ENCODE results near the gene GARIN5A. TPM values are rescaled to one million over a fixed set of nuclear protein-coding genes. Genes with fewer than 3 reads are reported as not detected.

Gene GARIN5A
- total and polyA plus RNA-seq, 11 donors, result 0.51 to 6.4 (median 1.6) TPM

DNA sequence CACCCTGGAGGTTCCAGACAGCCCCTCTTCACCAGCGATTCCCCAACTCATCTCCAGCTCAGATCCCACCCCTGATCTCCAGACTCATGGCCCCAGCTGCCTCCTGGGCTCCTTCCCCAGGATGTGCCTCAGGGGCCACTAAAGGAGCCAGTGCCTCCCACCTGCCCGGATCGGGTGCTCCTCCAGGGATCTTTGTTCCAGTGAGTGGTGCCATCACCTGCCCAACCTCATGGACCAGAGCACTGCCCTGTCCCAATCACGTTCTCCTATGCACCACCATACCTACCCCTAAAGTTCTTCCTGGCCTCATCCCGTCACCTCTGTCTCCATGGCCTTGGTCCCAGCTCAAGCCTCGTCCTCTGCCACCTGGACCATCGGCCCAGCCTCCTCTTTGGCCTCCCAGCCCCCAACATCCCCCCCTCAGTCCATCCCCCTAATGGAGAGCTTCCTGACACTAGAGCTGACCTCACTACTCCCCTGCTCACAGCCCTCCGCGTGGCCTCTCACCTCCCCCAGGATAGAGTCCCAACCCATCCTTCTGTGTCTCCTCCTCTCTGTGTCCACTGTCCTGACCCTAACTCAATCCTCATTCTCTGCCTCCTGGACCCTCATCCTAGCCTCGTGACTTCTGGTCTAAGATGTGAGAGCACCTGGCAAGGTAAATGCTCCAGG is 8.8 kb upstream of the GARIN5A start:
- WGBS, 4 donors, result 65 to 74% (median 71%) methylated on average over 9 to 10 of the region's 10 CpGs
- H3K4me3 ChIP-seq, result no peak overlapping the region
- intact Hi-C loops (cut with DNase I), result no loop called here
- H3K27me3 ChIP-seq, result peaks cover 0 to 4% (median 0%) of the 10 kb centered on the region in 9 donors
- no peaks in the 10 kb centered on the region for H3K9me3 ChIP-seq
- DNase-seq (peak in 1 of 5 donors; percentile 8), ATAC-seq (no peak)
- H3K27ac ChIP-seq, result no peak overlapping the region
- peaks cover 0 to 48% (median 27%) of the 10 kb centered on the region in 9 donors for H3K36me3 ChIP-seq
- no peak for TF ChIP-seq POLR2A (IDR thresholded peaks at IDR 0.05)
- TF ChIP-seq, protein P1, sequence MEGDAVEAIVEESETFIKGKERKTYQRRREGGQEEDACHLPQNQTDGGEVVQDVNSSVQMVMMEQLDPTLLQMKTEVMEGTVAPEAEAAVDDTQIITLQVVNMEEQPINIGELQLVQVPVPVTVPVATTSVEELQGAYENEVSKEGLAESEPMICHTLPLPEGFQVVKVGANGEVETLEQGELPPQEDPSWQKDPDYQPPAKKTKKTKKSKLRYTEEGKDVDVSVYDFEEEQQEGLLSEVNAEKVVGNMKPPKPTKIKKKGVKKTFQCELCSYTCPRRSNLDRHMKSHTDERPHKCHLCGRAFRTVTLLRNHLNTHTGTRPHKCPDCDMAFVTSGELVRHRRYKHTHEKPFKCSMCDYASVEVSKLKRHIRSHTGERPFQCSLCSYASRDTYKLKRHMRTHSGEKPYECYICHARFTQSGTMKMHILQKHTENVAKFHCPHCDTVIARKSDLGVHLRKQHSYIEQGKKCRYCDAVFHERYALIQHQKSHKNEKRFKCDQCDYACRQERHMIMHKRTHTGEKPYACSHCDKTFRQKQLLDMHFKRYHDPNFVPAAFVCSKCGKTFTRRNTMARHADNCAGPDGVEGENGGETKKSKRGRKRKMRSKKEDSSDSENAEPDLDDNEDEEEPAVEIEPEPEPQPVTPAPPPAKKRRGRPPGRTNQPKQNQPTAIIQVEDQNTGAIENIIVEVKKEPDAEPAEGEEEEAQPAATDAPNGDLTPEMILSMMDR (IDR thresholded peaks at IDR 0.05), result no peak
- peaks cover 0 to 11% (median 0%) of the 10 kb centered on the region in 12 donors for H3K4me1 ChIP-seq

DNA sequence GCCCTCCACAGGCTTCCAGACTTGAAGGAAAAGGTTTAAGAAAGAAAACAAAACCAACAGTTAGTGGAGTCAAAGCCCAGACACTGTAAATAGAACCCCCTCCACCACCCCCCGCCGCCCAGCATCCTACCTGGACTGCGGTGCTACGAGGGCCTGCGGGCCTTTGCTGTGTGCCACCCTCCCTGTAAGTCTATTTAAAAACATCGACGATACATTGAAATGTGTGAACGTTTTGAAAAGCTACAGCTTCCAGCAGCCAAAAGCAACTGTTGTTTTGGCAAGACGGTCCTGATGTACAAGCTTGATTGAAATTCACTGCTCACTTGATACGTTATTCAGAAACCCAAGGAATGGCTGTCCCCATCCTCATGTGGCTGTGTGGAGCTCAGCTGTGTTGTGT is 6.3 kb upstream of the GARIN5A start:
- H3K27ac ChIP-seq, result no peak overlapping the region
- H3K4me3 ChIP-seq, result no peak overlapping the region
- intact Hi-C loops (cut with DNase I), result no loop called here
- ATAC-seq, result no peak
- peaks cover 0 to 4% (median 0%) of the 10 kb centered on the region in 9 donors for H3K27me3 ChIP-seq
- 57 to 66% (median 63%) methylated on average over 10 of the region's 10 CpGs for WGBS, 4 donors
- DNase-seq, result no peak
- H3K4me1 ChIP-seq, result peaks cover 0 to 17% (median 3%) of the 10 kb centered on the region in 12 donors
- peaks cover 0 to 68% (median 44%) of the 10 kb centered on the region in 9 donors for H3K36me3 ChIP-seq
- H3K9me3 ChIP-seq, result no peaks in the 10 kb centered on the region
- TF ChIP-seq, protein P1 (IDR thresholded peaks at IDR 0.05), result no peak
- TF ChIP-seq POLR2A (IDR thresholded peaks at IDR 0.05), result no peak

DNA sequence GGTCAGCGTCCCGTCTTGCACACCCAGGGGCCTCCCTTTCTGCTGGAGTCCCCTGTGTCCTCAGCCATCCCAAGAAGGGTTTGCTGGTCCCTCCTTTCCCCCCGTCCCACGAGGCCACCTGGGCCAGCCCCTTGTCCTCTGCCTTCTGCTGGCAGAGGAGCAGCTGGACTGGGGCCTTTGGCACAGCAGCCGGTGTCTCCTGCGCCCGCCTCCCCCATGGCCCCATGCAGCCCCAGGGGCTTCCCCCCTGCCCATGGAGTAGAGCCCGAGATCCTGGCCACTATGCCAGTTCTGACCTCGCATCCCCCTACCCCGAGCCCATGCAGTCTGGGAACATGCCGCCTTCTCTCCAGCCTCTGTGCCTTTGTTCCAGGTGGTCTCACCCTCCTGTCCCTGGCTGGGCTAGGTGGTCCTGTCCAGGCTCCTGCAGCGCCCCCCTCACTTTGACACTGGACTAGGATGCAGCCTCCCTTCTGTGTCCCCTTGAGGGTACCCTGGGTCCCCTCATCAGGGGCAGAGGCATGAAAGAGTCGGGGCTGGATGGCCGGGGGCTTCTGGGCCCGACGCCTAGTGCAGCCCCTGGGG is 5.7 kb upstream of the GARIN5A start:
- peaks cover 0 to 68% (median 44%) of the 10 kb centered on the region in 9 donors for H3K36me3 ChIP-seq
- intact Hi-C loops (cut with DNase I), result no loop called here
- no peaks in the 10 kb centered on the region for H3K9me3 ChIP-seq
- H3K4me1 ChIP-seq, result peaks cover 3 to 23% (median 8%) of the 10 kb centered on the region in 12 donors
- H3K27me3 ChIP-seq, result peaks cover 0 to 2% (median 0%) of the 10 kb centered on the region in 9 donors
- ATAC-seq (no peak), DNase-seq (peak in 1 of 5 donors; percentile 40)
- TF ChIP-seq, protein P1 (IDR thresholded peaks at IDR 0.05), result no peak
- no peak for TF ChIP-seq POLR2A (IDR thresholded peaks at IDR 0.05)
- H3K4me3 ChIP-seq, result no peak overlapping the region
- 64 to 84% (median 78%) methylated on average over 10 to 16 of the region's 16 CpGs for WGBS, 4 donors
- no peak overlapping the region for H3K27ac ChIP-seq

DNA sequence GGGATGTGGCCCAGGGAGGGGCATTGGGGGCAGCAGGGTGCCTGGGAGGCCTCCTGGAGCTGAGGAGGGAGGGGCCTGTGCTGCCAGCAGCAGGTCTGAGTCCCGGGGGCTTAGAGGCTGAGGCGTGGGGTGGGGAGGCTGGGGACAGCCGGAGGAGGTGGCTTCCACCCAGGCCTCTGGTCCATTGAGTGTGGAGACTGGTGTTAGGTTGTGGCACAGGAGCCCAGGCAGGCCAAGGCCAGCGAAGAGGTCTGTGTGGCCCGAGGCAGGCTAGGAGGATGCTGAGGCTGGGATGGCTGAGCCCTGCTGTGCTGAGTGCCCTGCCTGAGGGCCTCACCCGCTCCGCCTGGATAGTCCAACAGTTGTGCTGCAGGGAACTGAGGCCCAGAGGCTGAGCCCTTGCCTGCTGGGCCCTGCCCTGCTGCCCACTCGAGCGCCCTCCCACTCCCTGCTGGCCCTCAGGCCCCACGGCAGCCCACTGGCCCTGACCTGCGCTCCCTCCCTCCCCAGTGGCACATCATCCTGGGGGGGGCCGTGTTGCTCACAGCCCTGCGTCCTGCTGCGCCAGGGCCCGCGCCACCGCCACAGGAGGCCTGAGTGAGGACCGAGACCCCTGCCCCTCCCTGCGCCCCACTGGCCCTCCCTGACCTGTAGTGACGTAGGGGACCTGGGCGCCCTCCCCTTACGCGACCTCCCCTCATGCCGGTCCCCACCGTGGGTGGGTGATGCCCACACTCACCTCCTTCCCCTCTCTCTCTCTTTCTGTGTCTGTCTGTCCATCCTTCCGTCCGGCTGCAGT is 4.9 kb upstream of the GARIN5A start:
- DNase-seq, result peak in 2 of 5 donors; percentile 22 to 48
- intact Hi-C loops (cut with DNase I), result no loop called here
- ATAC-seq, result peak in 1 of 4 donors; percentile 9
- TF ChIP-seq, protein P1 (IDR thresholded peaks at IDR 0.05), result no peak
- TF ChIP-seq POLR2A (IDR thresholded peaks at IDR 0.05), result no peak
- WGBS, 4 donors, result 92 to 95% (median 94%) methylated on average over 23 to 27 of the region's 27 CpGs
- H3K27ac ChIP-seq, result no peak overlapping the region
- H3K9me3 ChIP-seq, result no peaks in the 10 kb centered on the region
- H3K4me3 ChIP-seq, result no peak overlapping the region
- peaks cover 0 to 61% (median 44%) of the 10 kb centered on the region in 9 donors for H3K36me3 ChIP-seq
- H3K27me3 ChIP-seq, result no peaks in the 10 kb centered on the region
- peaks cover 7 to 30% (median 14%) of the 10 kb centered on the region in 12 donors for H3K4me1 ChIP-seq

Data from heart left ventricle (tissue), 16 donors.